GM12878 (cell line): Measurements from ENCODE around the gene TXNDC16. TPM values are rescaled to one million over a fixed set of nuclear protein-coding genes. Genes with fewer than 3 reads are reported as not detected.

ENCODE experiments used
- ATAC-seq: fragments of 200-7000 bp; cut with Tn5 transposase; 3 replicates; pipeline ENCODE4 v1.9.1; 2020; ENCODE audit warnings: mild to moderate bottlenecking, moderate library complexity
- BruUV-seq: library from RNA; stranded (reverse); fragments of 400-500 nt; replicated peaks from 2 replicates; lab custom pipeline; 2021; lab: Mats Ljungman, UMichigan
- CTCF ChIA-PET: fragments of 300-600 bp; sonication (Branson Sonifier 250); formaldehyde crosslinking; extraction: SDS; loops from one replicate; lab custom pipeline; 2021; ENCODE audit warnings: inconsistent platforms; lab: Yijun Ruan, JAX
- POLR2A ChIA-PET: fragments of 350-600 bp; formaldehyde crosslinking; extraction: SDS; loops from one replicate; lab custom pipeline; 2021; ENCODE audit warnings: inconsistent platforms; lab: Charles Lee
- RAD21 ChIA-PET: fragments of 300-600 bp; sonication (Branson Sonifier 250); formaldehyde crosslinking; loops from one replicate; lab custom pipeline; 2023; ENCODE audit warnings: antibody characterized with exemption; ENCODE audit not compliant: unreplicated experiment; lab: Charles Lee
- SMC1A ChIA-PET: fragments of 300-600 bp; sonication (Branson Sonifier 250); formaldehyde crosslinking; loops from one replicate; lab custom pipeline; 2023; ENCODE audit not compliant: unreplicated experiment, uncharacterized antibody; lab: Charles Lee
- DNase-seq: peaks from one replicate; pipeline ENCODE4 v3.0.0-alpha.2; 2011; ENCODE audit warnings: low read depth, low spot score
- FAIRE-seq: peaks from 3 replicates; lab custom pipeline; 2011; peaks lifted over from hg19 to GRCh38; lab: Jason Lieb, UNC
- H2AFZ ChIP-seq: 2 replicates; pipeline ENCODE4 v1.6.0; 2011; ENCODE audit warnings: low read depth, low read length, control low read depth; ENCODE audit not compliant: control insufficient read depth
- H3K27ac ChIP-seq: 2 replicates; pipeline ENCODE4 v1.5.1; 2011; ENCODE audit warnings: control low read depth; ENCODE audit not compliant: control insufficient read depth, insufficient read depth
- H3K27me3 ChIP-seq, 2 experiments: replicated peaks in 1 of 2; 2 replicates each; pipeline versions ENCODE4 v1.6.0 to v1.6.1; 2011; ENCODE audit warnings: low read length in 1 of 2; ENCODE audit not compliant: control insufficient read depth in 2 of 2, insufficient read depth in 2 of 2
- H3K36me3 ChIP-seq, 2 experiments: 2 replicates each; pipeline ENCODE4 v1.5.1; 2011; ENCODE audit warnings: low read length in 1 of 2; ENCODE audit not compliant: control insufficient read depth in 2 of 2, insufficient read depth in 2 of 2
- H3K4me1 ChIP-seq: 2 replicates; pipeline ENCODE4 v1.6.1; 2011; ENCODE audit warnings: mild to moderate bottlenecking, low read length, moderate library complexity, mixed read lengths; ENCODE audit not compliant: control insufficient read depth, insufficient read depth
- H3K4me2 ChIP-seq: 2 replicates; pipeline ENCODE4 v1.6.0; 2011; ENCODE audit warnings: control low read depth; ENCODE audit not compliant: control insufficient read depth, insufficient read depth
- H3K4me3 ChIP-seq: fragments of 200-600 bp; sonication (generic); 2 replicates; pipeline ENCODE4 v1.5.1; 2016
- H3K79me2 ChIP-seq: 2 replicates; pipeline ENCODE4 v1.6.0; 2011; ENCODE audit warnings: low read length; ENCODE audit not compliant: control insufficient read depth, insufficient read depth
- H3K9ac ChIP-seq: 2 replicates; pipeline ENCODE4 v1.8.0; 2011; ENCODE audit warnings: low read length, control low read depth, mixed read lengths; ENCODE audit not compliant: control insufficient read depth, insufficient read depth
- H3K9me3 ChIP-seq: replicated peaks from 3 replicates; pipeline ENCODE4 v1.5.1; 2011; ENCODE audit warnings: mild to moderate bottlenecking, low read length; ENCODE audit not compliant: control insufficient read depth, insufficient read depth
- H4K20me1 ChIP-seq: 2 replicates; pipeline ENCODE4 v1.6.0; 2011; ENCODE audit not compliant: control insufficient read depth, insufficient read depth
- CEBPB ChIP-seq, 2 experiments: fragments of 150-350 bp in 1 of 2; IDR thresholded peaks; 2 replicates each; pipeline ENCODE4 v1.6.1; 2012 to 2014; ENCODE audit warnings: low read depth in 2 of 2, low read length in 2 of 2, borderline replicate concordance in 1 of 2, inconsistent platforms in 1 of 2
- CHD2 ChIP-seq: IDR thresholded peaks from 2 replicates; pipeline ENCODE4 v1.6.1; 2011; ENCODE audit warnings: low read depth, low read length, improper control_type of control experiment, borderline replicate concordance
- CREM ChIP-seq: IDR thresholded peaks from 2 replicates; pipeline ENCODE4 v1.6.1; 2014; ENCODE audit warnings: antibody characterized with exemption, low read depth
- ESRRA ChIP-seq: IDR thresholded peaks from 2 replicates; pipeline ENCODE4 v1.6.1; 2012; ENCODE audit warnings: mild to moderate bottlenecking, low read length, improper control_type of control experiment
- MEF2A ChIP-seq: IDR thresholded peaks from 2 replicates; pipeline ENCODE4 v1.6.1; 2011; ENCODE audit warnings: low read depth, mild to moderate bottlenecking, low read length, moderate library complexity; ENCODE audit not compliant: insufficient read depth
- MTA3 ChIP-seq: IDR thresholded peaks from 2 replicates; pipeline ENCODE4 v1.6.1; 2012; ENCODE audit warnings: low read length, inconsistent platforms, borderline replicate concordance
- NRF1 ChIP-seq: conservative IDR thresholded peaks from 2 replicates; pipeline ENCODE4 v1.6.1; 2011; ENCODE audit warnings: mild to moderate bottlenecking, low read depth, low read length, improper control_type of control experiment
- POLR2A ChIP-seq: IDR thresholded peaks from 2 replicates; pipeline ENCODE4 v1.6.1; 2011; ENCODE audit warnings: low read depth, mild to moderate bottlenecking, low read length
- RAD21 ChIP-seq: IDR thresholded peaks from 2 replicates; pipeline ENCODE4 v1.6.1; 2011; ENCODE audit warnings: mild to moderate bottlenecking, low read depth, low read length, moderate library complexity; ENCODE audit not compliant: insufficient read depth
- RUNX3 ChIP-seq: IDR thresholded peaks from 2 replicates; pipeline ENCODE4 v1.6.1; 2012; ENCODE audit warnings: low read length, inconsistent platforms
- SIN3A ChIP-seq: IDR thresholded peaks from 2 replicates; pipeline ENCODE4 v1.6.1; 2012; ENCODE audit warnings: low read depth, low read length, improper control_type of control experiment
- SMC3 ChIP-seq: IDR thresholded peaks from 2 replicates; pipeline ENCODE4 v1.6.1; 2011; ENCODE audit warnings: low read length, improper control_type of control experiment, borderline replicate concordance
- SUPT20H ChIP-seq: IDR thresholded peaks from 2 replicates; pipeline ENCODE4 v1.6.1; 2011; ENCODE audit warnings: low read depth, mild to moderate bottlenecking, low read length, moderate library complexity, borderline replicate concordance; ENCODE audit not compliant: control insufficient read depth
- WRNIP1 ChIP-seq: IDR thresholded peaks from 2 replicates; pipeline ENCODE4 v1.6.1; 2011; ENCODE audit warnings: low read depth, low read length, improper control_type of control experiment, borderline replicate concordance
- WGBS: methylation state at CpG from one replicate; pipeline ENCODE4 v1.1.6; 2016; ENCODE audit warnings: low lambda C conversion rate; ENCODE audit not compliant: insufficient replicate concordance, insufficient coverage; ENCODE audit errors: missing lambda C conversion rate; 5-methylcytosine and 5-hydroxymethylcytosine counted together
- in situ Hi-C: fragments of 300-500 bp; cut with MboI; formaldehyde crosslinking; loops from 9 replicates; pipeline ENCODE4 v1.14.3; 2018; ENCODE audit warnings: mixed read lengths
- intact Hi-C: fragments of 100-400 bp; cut with micrococcal nuclease; formaldehyde crosslinking; loops from one replicate; pipeline ENCODE4 v1.14.2; 2022; ENCODE audit not compliant: unreplicated experiment
- polyA plus RNA-seq, 11 experiments: library from polyadenylated mRNA; depleted of rRNA in 4 of 11; unstranded in 6 of 11; stranded (reverse) in 5 of 11; fragments of >200 nt; fragmentation: Nextera tagmentation in 4 of 11; fragmentation: Illumina TruSeq in 1 of 11; extraction: Ambion mirVana in 4 of 11; extraction: Trizol in 1 of 11; gene quantifications; 1 replicate in 1 of 11; 2 replicates in 10 of 11; pipeline versions ENCODE4 v1.2.1 to v1.2.3, GENCODE V29; 2011 to 2016; ENCODE audit warnings: inconsistent platforms in 2 of 11, missing spikeins in 2 of 11, low read depth in 1 of 11
- total RNA-seq, 4 experiments: library from RNA; depleted of rRNA in 3 of 4; stranded (reverse); fragments of >200 nt in 3 of 4; fragmentation: Illumina TruSeq in 1 of 4; extraction: Trizol in 1 of 4; gene quantifications; 2 replicates each; pipeline versions ENCODE4 v1.2.1 to v1.2.3, GENCODE V29; 2013 to 2021
- TF ChIP-seq, protein P1 (sequence below): fragments of 450-650 bp; IDR thresholded peaks from 2 replicates; pipeline ENCODE4 v1.6.1; 2016; ENCODE audit warnings: mild to moderate bottlenecking
- TF ChIP-seq, protein P2 (sequence below), 3 experiments: IDR thresholded peaks in 2 of 3; conservative IDR thresholded peaks in 1 of 3; 2 replicates each; pipeline ENCODE4 v1.5.1; 2011; ENCODE audit warnings: low read depth in 3 of 3, low read length in 3 of 3, mild to moderate bottlenecking in 3 of 3, control low read depth in 2 of 3, moderate library complexity in 2 of 3, inconsistent platforms in 1 of 3, mixed read lengths in 1 of 3; ENCODE audit not compliant: control insufficient read depth in 2 of 3, insufficient read depth in 1 of 3; ENCODE audit errors: extremely low read depth in 1 of 3

The TXNDC16 gene
- total and polyA plus RNA-seq, 10 of the 15 experiments (the other 5 are each of a cell fraction or from before 2014, with no cell fraction given), result 1.2 to 7.9 (median 5.5) TPM

DNA sequence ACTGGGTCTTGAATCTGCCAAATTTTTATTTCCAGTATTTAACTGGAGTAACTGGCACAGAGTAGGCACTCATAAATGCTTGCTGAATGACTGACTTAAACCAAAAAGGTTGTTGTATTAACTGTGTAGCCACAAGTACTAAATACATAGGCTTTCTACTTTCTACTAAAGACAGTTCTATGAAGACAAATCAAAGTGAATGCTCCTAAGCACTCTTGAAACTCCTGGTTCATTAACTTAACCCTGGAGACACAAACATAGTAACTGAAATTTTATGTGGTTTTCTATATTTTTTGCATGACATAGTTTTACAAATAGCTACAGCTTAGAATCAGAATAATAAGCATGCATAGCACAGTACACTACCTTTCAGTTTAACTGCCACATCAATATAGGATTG, 70.4 kb downstream of the TXNDC16 start:
- Histone ChIP-seq H3K79me2 (no peaks in the 10 kb centered on the region), H3K9ac (no peak overlapping the region), H3K4me3 (no peak overlapping the region), H3K9me3 (no peaks in the 10 kb centered on the region), H4K20me1 (no peaks in the 10 kb centered on the region), H3K4me1 (peaks cover 5% of the 10 kb centered on the region; the same call in 1 of the 2 replicates)
- FAIRE-seq, result no peak
- in situ Hi-C loops, result no loop called here
- CTCF ChIA-PET, result interaction anchor here (0.5 kb wide), 1 partner anchor 679 kb away, joined by 3 read pairs; no protein-coding TSS in a partner anchor
- intact Hi-C loops, result no loop called here
- RAD21 ChIA-PET, result no interaction called here
- POLR2A ChIA-PET, result no interaction called here
- BruUV-seq, result no TSS peak
- 0 out of 2 replicates have a peak, but pooled peaks have one; percentile 18 for TF ChIP-seq MEF2A
- TF ChIP-seq SUPT20H, result no peak
- no peak for TF ChIP-seq CHD2
- no peak for TF ChIP-seq NRF1
- no peak for TF ChIP-seq CREM
- TF ChIP-seq RUNX3, result peak; percentile 39
- no peak for TF ChIP-seq POLR2A
- TF ChIP-seq, all 136 proteins: peak for 2
- Histone ChIP-seq H3K27ac (no peak overlapping the region), H3K27me3 (no peaks in the 10 kb centered on the region), H3K36me3 (no peaks in the 10 kb centered on the region), H2AFZ (no peak overlapping the region), H3K4me2 (no peak overlapping the region)
- no peak for DNase-seq
- SMC1A ChIA-PET, result interaction anchor here (1.8 kb wide), 1 partner anchor 14 kb away, joined by 5 read pairs; no protein-coding TSS in a partner anchor
- ATAC-seq, result peak; percentile 36

DNA sequence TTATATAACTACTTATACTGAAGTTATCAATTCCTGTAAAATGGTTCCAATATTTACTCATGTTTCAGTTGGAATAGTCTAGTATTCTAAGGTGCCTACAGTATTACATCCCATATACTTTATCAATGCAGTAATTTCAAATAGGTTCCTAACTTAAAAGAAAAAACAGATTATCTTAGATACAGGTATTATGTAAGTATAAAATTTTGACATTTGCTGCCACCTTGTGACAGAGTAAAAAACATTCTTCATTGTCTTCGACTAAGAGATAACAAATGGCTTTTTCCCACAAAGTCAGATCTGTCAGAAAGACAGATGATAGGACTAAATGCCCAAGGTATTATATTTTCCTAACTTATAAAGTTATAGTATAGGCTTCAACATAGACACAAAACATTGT, 78.7 kb downstream of the TXNDC16 start:
- Histone ChIP-seq H3K27me3 (no peaks in the 10 kb centered on the region), H3K4me1 (no peaks in the 10 kb centered on the region), H3K9ac (no peak overlapping the region), H2AFZ (no peak overlapping the region), H3K27ac (no peak overlapping the region), H3K79me2 (no peaks in the 10 kb centered on the region), H3K4me3 (no peak overlapping the region), H3K36me3 (peaks cover 0 to 2% of the 10 kb centered on the region in 2 experiments; a peak in 1 of 4 replicates), H3K4me2 (no peak overlapping the region), H3K9me3 (no peaks in the 10 kb centered on the region), H4K20me1 (no peaks in the 10 kb centered on the region)
- ChIA-PET CTCF (interaction anchor here (1.0 kb wide), 1 partner anchor 172 kb away, joined by 4 read pairs; no protein-coding TSS in a partner anchor), RAD21 (no interaction called here), SMC1A (no interaction called here), POLR2A (no interaction called here)
- 4% methylated on average over 1 of the region's 1 CpG for WGBS
- DNase-seq, result no peak
- no TSS peak for BruUV-seq
- ATAC-seq, result peak; percentile 30; the same call in 1 of the 3 replicates
- in situ Hi-C loops, result loop anchor here (5.0 kb wide), 1 partner anchor 171 kb away; no protein-coding TSS in a partner anchor
- intact Hi-C loops, result loop anchor here (1.0 to 10.0 kb wide), 2 partner anchors 174 to 479 kb away; no protein-coding TSS in a partner anchor
- no peak for FAIRE-seq
- TF ChIP-seq NRF1 (no peak), MTA3 (no peak), SIN3A (no peak), RAD21 (peak; percentile 42), SMC3 (peak; percentile 53; the same call in 1 of the 2 replicates), WRNIP1 (no peak), ESRRA (no peak), CEBPB (IDR thresholded peaks at IDR 0.05; ENCODE audit: borderline replicate concordance in 1 of 2, low read depth in 2 of 2, low read length in 2 of 2) (no peak)
- TF ChIP-seq, protein P1, sequence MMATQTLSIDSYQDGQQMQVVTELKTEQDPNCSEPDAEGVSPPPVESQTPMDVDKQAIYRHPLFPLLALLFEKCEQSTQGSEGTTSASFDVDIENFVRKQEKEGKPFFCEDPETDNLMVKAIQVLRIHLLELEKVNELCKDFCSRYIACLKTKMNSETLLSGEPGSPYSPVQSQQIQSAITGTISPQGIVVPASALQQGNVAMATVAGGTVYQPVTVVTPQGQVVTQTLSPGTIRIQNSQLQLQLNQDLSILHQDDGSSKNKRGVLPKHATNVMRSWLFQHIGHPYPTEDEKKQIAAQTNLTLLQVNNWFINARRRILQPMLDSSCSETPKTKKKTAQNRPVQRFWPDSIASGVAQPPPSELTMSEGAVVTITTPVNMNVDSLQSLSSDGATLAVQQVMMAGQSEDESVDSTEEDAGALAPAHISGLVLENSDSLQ, result no peak
- TF ChIP-seq, protein P2, sequence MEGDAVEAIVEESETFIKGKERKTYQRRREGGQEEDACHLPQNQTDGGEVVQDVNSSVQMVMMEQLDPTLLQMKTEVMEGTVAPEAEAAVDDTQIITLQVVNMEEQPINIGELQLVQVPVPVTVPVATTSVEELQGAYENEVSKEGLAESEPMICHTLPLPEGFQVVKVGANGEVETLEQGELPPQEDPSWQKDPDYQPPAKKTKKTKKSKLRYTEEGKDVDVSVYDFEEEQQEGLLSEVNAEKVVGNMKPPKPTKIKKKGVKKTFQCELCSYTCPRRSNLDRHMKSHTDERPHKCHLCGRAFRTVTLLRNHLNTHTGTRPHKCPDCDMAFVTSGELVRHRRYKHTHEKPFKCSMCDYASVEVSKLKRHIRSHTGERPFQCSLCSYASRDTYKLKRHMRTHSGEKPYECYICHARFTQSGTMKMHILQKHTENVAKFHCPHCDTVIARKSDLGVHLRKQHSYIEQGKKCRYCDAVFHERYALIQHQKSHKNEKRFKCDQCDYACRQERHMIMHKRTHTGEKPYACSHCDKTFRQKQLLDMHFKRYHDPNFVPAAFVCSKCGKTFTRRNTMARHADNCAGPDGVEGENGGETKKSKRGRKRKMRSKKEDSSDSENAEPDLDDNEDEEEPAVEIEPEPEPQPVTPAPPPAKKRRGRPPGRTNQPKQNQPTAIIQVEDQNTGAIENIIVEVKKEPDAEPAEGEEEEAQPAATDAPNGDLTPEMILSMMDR (IDR thresholded peaks at IDR 0.05 in 2 of 3, conservative IDR thresholded peaks at IDR 0.05 in 1 of 3; ENCODE audit: control insufficient read depth in 2 of 3, extremely low read depth in 1 of 3, insufficient read depth in 1 of 3, low read depth in 3 of 3, low read length in 3 of 3), result peak; percentile 18 to 43 (median 22); a peak in 2 of 6 replicates
